GM23248 (cell line): Measurements from ENCODE around the gene MRS2. TPM values are rescaled to one million over a fixed set of nuclear protein-coding genes. Genes with fewer than 3 reads are reported as not detected.

Experiments
- DNase-seq: peaks from one replicate; pipeline ENCODE4 v3.0.0-alpha.2; 2015
- H2AFZ ChIP-seq: fragments of 200-600 bp; sonication (generic); 2 replicates; pipeline ENCODE4 v1.6.1; 2016; ENCODE audit warnings: antibody characterized with exemption
- H3F3A ChIP-seq: fragments of 200-600 bp; sonication (generic); 2 replicates; pipeline ENCODE4 v1.6.1; 2016; ENCODE audit warnings: mild to moderate bottlenecking, antibody characterized with exemption, mixed run types; ENCODE audit not compliant: insufficient read depth
- H3K27ac ChIP-seq: fragments of 200-600 bp; sonication (generic); 2 replicates; pipeline ENCODE4 v1.5.1; 2016; ENCODE audit warnings: mild to moderate bottlenecking
- H3K27me3 ChIP-seq: fragments of 200-600 bp; sonication (generic); replicated peaks from 2 replicates; pipeline ENCODE4 v1.6.1; 2016; ENCODE audit warnings: mild to moderate bottlenecking; ENCODE audit not compliant: insufficient read depth
- H3K36me3 ChIP-seq: fragments of 200-600 bp; sonication (generic); 2 replicates; pipeline ENCODE4 v1.6.1; 2016; ENCODE audit warnings: low read depth, mild to moderate bottlenecking
- H3K4me1 ChIP-seq: fragments of 200-600 bp; sonication (generic); 2 replicates; pipeline ENCODE4 v1.6.1; 2016; ENCODE audit warnings: mild to moderate bottlenecking; ENCODE audit not compliant: insufficient read depth
- H3K4me2 ChIP-seq: fragments of 200-600 bp; sonication (generic); one replicate; pipeline ENCODE4 v1.6.1; 2016; ENCODE audit warnings: mild to moderate bottlenecking; ENCODE audit not compliant: unreplicated experiment
- H3K4me3 ChIP-seq: fragments of 200-600 bp; sonication (generic); 2 replicates; pipeline ENCODE4 v1.5.1; 2016; ENCODE audit warnings: mild to moderate bottlenecking
- H3K79me2 ChIP-seq: fragments of 200-600 bp; sonication (generic); 2 replicates; pipeline ENCODE4 v1.6.1; 2016; ENCODE audit warnings: mild to moderate bottlenecking; ENCODE audit not compliant: insufficient read depth
- H3K9ac ChIP-seq: fragments of 200-600 bp; sonication (generic); 2 replicates; pipeline ENCODE4 v1.6.1; 2016; ENCODE audit warnings: mild to moderate bottlenecking
- H3K9me2 ChIP-seq: fragments of 200-600 bp; sonication (generic); 2 replicates; pipeline ENCODE4 v1.6.1; 2016; ENCODE audit warnings: mixed run types, mild to moderate bottlenecking, moderate library complexity; ENCODE audit not compliant: insufficient read depth
- H3K9me3 ChIP-seq: fragments of 200-600 bp; sonication (generic); one replicate; pipeline ENCODE4 v1.6.1; 2017; ENCODE audit warnings: low read depth
- H4K20me1 ChIP-seq: fragments of 200-600 bp; sonication (generic); 2 replicates; pipeline ENCODE4 v1.6.0; 2016; ENCODE audit not compliant: insufficient read depth
- EZH2 ChIP-seq: fragments of 200-600 bp; sonication (generic); IDR thresholded peaks from 2 replicates; pipeline ENCODE4 v1.6.1; 2018; ENCODE audit warnings: antibody characterized with exemption, mild to moderate bottlenecking; ENCODE audit not compliant: insufficient read depth, poor library complexity, severe bottlenecking
- EZH2phosphoT487 ChIP-seq: fragments of 200-600 bp; sonication (generic); IDR thresholded peaks from 2 replicates; pipeline ENCODE4 v1.6.1; 2018; ENCODE audit warnings: antibody characterized with exemption, moderate library complexity, mild to moderate bottlenecking, low read depth; ENCODE audit not compliant: insufficient read depth
- WGBS, 2 experiments: methylation state at CpG; one replicate each; pipeline ENCODE4 v1.1.6; 2015 to 2017; ENCODE audit warnings: low lambda C conversion rate in 2 of 2, low coverage in 1 of 2; ENCODE audit errors: missing lambda C conversion rate in 2 of 2; 5-methylcytosine and 5-hydroxymethylcytosine counted together
- in situ Hi-C: fragments of 300-500 bp; cut with MboI; formaldehyde crosslinking; loops from 2 replicates; pipeline ENCODE4 v1.15.0; 2020
- polyA plus RNA-seq: library from polyadenylated mRNA; unstranded; fragments of >200 nt; fragmentation: Nextera tagmentation; extraction: Ambion mirVana; gene quantifications from 2 replicates; pipeline ENCODE4 v1.2.1, GENCODE V29; 2016
- total RNA-seq: library from RNA; depleted of rRNA; stranded (reverse); fragments of >200 nt; shearing (Covaris generic); gene quantifications from 2 replicates; pipeline ENCODE4 v1.2.3, GENCODE V29; 2014

Gene MRS2
- total and polyA plus RNA-seq, 2 experiments from 2014 or later = 18.0 to 21.3 TPM

- Histone ChIP-seq H3F3A (no peaks in the 10 kb centered on the region; the same call in 1 of the 2 replicates), H3K4me2 (no peak overlapping the region), H3K36me3 (no peaks in the 10 kb centered on the region), H3K9ac (no peak overlapping the region), H3K27me3 (no peaks in the 10 kb centered on the region), H3K4me3 (no peak overlapping the region), H3K79me2 (no peaks in the 10 kb centered on the region), H3K27ac (no peak overlapping the region), H4K20me1 (no peaks in the 10 kb centered on the region), H3K9me3 (no peaks in the 10 kb centered on the region), H2AFZ (no peak overlapping the region), H3K9me2 (no peaks in the 10 kb centered on the region), H3K4me1 (no peaks in the 10 kb centered on the region)
- no peak for DNase-seq
- 54% methylated on average over 4 of the region's 4 CpGs for WGBS, 2 experiments
- in situ Hi-C loops = no loop called here
- no peak for TF ChIP-seq EZH2phosphoT487
- TF ChIP-seq EZH2 = no peak
Measured at GRCh38 chr6:24445704-24446103, 43.0 kb downstream of the MRS2 start.

GRCh38 chr6:24446670-24447069 lies 43.9 kb downstream of the MRS2 start:
- H3K4me1 ChIP-seq = no peaks in the 10 kb centered on the region
- H3K27me3 ChIP-seq = no peaks in the 10 kb centered on the region
- H3K4me2 ChIP-seq = no peak overlapping the region
- TF ChIP-seq EZH2phosphoT487 (no peak), EZH2 (no peak)
- H3K36me3 ChIP-seq = no peaks in the 10 kb centered on the region
- H3K4me3 ChIP-seq = no peak overlapping the region
- H3K9me3 ChIP-seq = no peaks in the 10 kb centered on the region
- no peaks in the 10 kb centered on the region for H4K20me1 ChIP-seq
- no peak overlapping the region for H3K9ac ChIP-seq
- WGBS, 2 experiments = 67 to 68% methylated on average over 7 of the region's 7 CpGs
- DNase-seq = no peak
- H3K9me2 ChIP-seq = no peaks in the 10 kb centered on the region
- H3F3A ChIP-seq = no peaks in the 10 kb centered on the region; the same call in 1 of the 2 replicates
- in situ Hi-C loops = no loop called here
- H2AFZ ChIP-seq = no peak overlapping the region
- no peaks in the 10 kb centered on the region for H3K79me2 ChIP-seq
- H3K27ac ChIP-seq = no peak overlapping the region

GRCh38 chr6:24448396-24448795 lies 45.7 kb downstream of the MRS2 start:
- Histone ChIP-seq H3K9ac (no peak overlapping the region), H4K20me1 (no peaks in the 10 kb centered on the region), H3K9me2 (no peaks in the 10 kb centered on the region), H3K36me3 (no peaks in the 10 kb centered on the region), H3K4me3 (no peak overlapping the region), H3K27ac (no peak overlapping the region), H3K27me3 (no peaks in the 10 kb centered on the region), H3K9me3 (no peaks in the 10 kb centered on the region), H3K79me2 (no peaks in the 10 kb centered on the region), H3K4me2 (no peak overlapping the region), H3F3A (no peaks in the 10 kb centered on the region; the same call in 1 of the 2 replicates), H2AFZ (no peak overlapping the region), H3K4me1 (no peaks in the 10 kb centered on the region)
- TF ChIP-seq EZH2 = no peak
- TF ChIP-seq EZH2phosphoT487 = no peak
- 52 to 55% methylated on average over 4 of the region's 4 CpGs for WGBS, 2 experiments
- no peak for DNase-seq
- in situ Hi-C loops = no loop called here

GRCh38 chr6:24448828-24449525 lies 46.2 kb downstream of the MRS2 start:
- Histone ChIP-seq H3K9ac (no peak overlapping the region), H4K20me1 (no peaks in the 10 kb centered on the region), H3F3A (no peaks in the 10 kb centered on the region), H3K79me2 (no peaks in the 10 kb centered on the region), H3K4me2 (no peak overlapping the region), H3K36me3 (no peaks in the 10 kb centered on the region), H3K27ac (no peak overlapping the region), H3K9me3 (no peaks in the 10 kb centered on the region), H3K27me3 (no peaks in the 10 kb centered on the region), H2AFZ (no peak overlapping the region), H3K4me3 (no peak overlapping the region), H3K9me2 (no peaks in the 10 kb centered on the region), H3K4me1 (no peaks in the 10 kb centered on the region)
- TF ChIP-seq EZH2phosphoT487 (no peak), EZH2 (no peak)
- DNase-seq = no peak
- WGBS, 2 experiments = 52 to 55% methylated on average over 9 of the region's 9 CpGs
- in situ Hi-C loops = no loop called here
